Fibroblast of the aortic adventitia (primary cell): Measurements from ENCODE around the gene TOMM40L. TPM values are rescaled to one million over a fixed set of nuclear protein-coding genes. Genes with fewer than 3 reads are reported as not detected.

Source experiments
- DNase-seq: peaks from one replicate; pipeline ENCODE4 v3.0.0-alpha.2; 2010; ENCODE audit warnings: low read depth
- H3K4me3 ChIP-seq: 2 replicates; pipeline ENCODE4 v1.5.1; 2011; ENCODE audit warnings: low read depth, mild to moderate bottlenecking, control low read depth, low read length, moderate library complexity
- CTCF ChIP-seq: IDR thresholded peaks from 2 replicates; pipeline ENCODE4 v1.5.1; 2011; ENCODE audit warnings: mild to moderate bottlenecking, low read length, control low read depth, inconsistent platforms; ENCODE audit not compliant: insufficient read depth
- total RNA-seq: library from RNA; depleted of rRNA; stranded (reverse); fragments of >200 nt; gene quantifications from 2 replicates; pipeline ENCODE4 v1.2.3, GENCODE V29; 2012; ENCODE audit warnings: low replicate concordance

The TOMM40L gene
- total RNA-seq, 1 donor = 9.1 TPM

GRCh38 chr1:161259765-161260164, 33.9 kb downstream of the TOMM40L start:
- TF ChIP-seq CTCF = no peak
- no peak for DNase-seq
- H3K4me3 ChIP-seq = no peak overlapping the region

- TF ChIP-seq CTCF = no peak
- H3K4me3 ChIP-seq = no peak overlapping the region
- DNase-seq = no peak
These were observed 34.8 kb downstream of the TOMM40L start for GRCh38 chr1:161260376-161261260.

GRCh38 chr1:161261261-161262235, 35.7 kb downstream of the TOMM40L start:
- H3K4me3 ChIP-seq = no peak overlapping the region
- no peak for DNase-seq
- TF ChIP-seq CTCF = no peak

- no peak for DNase-seq
- TF ChIP-seq CTCF = no peak
- no peak overlapping the region for H3K4me3 ChIP-seq
These were observed 39.4 kb downstream of the TOMM40L start for GRCh38 chr1:161265305-161265704.

- no peak for TF ChIP-seq CTCF
- no peak for DNase-seq
- H3K4me3 ChIP-seq = no peak overlapping the region
These were observed 40.3 kb downstream of the TOMM40L start for GRCh38 chr1:161266202-161266601.

GRCh38 chr1:161266836-161267235, 41.0 kb downstream of the TOMM40L start:
- TF ChIP-seq CTCF = no peak
- no peak for DNase-seq
- no peak overlapping the region for H3K4me3 ChIP-seq
